Endothelial cell (in vitro differentiated cells): ENCODE measurements around the gene LGALS3. TPM values are rescaled to one million over a fixed set of nuclear protein-coding genes. Genes with fewer than 3 reads are reported as not detected.

Source experiments
- DNase-seq: peaks from one replicate; pipeline ENCODE4 v3.0.0; 2021; ENCODE audit warnings: low spot score
- H3K27ac Mint-ChIP-seq: one replicate; pipeline ENCODE4 v1.8.0; 2021; ENCODE audit warnings: mixed read lengths, inconsistent platforms; ENCODE audit not compliant: unreplicated experiment
- H3K27me3 Mint-ChIP-seq: one replicate; pipeline ENCODE4 v1.8.0; 2021; ENCODE audit warnings: mild to moderate bottlenecking, moderate library complexity, mixed read lengths, inconsistent platforms; ENCODE audit not compliant: unreplicated experiment
- H3K36me3 Mint-ChIP-seq: one replicate; pipeline ENCODE4 v1.8.0; 2021; ENCODE audit warnings: mild to moderate bottlenecking, low read depth, mixed read lengths, inconsistent platforms; ENCODE audit not compliant: unreplicated experiment
- H3K4me1 Mint-ChIP-seq: one replicate; pipeline ENCODE4 v1.8.0; 2021; ENCODE audit warnings: mild to moderate bottlenecking, mixed read lengths, inconsistent platforms; ENCODE audit not compliant: unreplicated experiment
- H3K4me3 Mint-ChIP-seq: one replicate; pipeline ENCODE4 v1.8.0; 2021; ENCODE audit warnings: mild to moderate bottlenecking, mixed read lengths, inconsistent platforms; ENCODE audit not compliant: unreplicated experiment
- H3K9me3 Mint-ChIP-seq: one replicate; pipeline ENCODE4 v1.8.0; 2021; ENCODE audit warnings: mixed read lengths, inconsistent platforms; ENCODE audit not compliant: unreplicated experiment
- CTCF ChIP-seq: fragments of 200-600 bp; sonication (generic); IDR thresholded peaks from one replicate; pipeline ENCODE4 v1.5.0; 2021; ENCODE audit warnings: antibody characterized with exemption; ENCODE audit not compliant: unreplicated experiment
- total RNA-seq: library from RNA; stranded (reverse); fragmentation: NEBNext Ultra II Directional; extraction: Animal tissue kit (Norgen Biotek cat#: 25700); gene quantifications from one replicate; pipeline ENCODE4 v1.2.1, GENCODE V29; 2021; ENCODE audit not compliant: unreplicated experiment

Gene LGALS3
- total RNA-seq, 1 donor from 2014 or later = 4.1 TPM

- H3K27me3 Mint-ChIP-seq = peaks cover 2% of the 10 kb centered on the region
- no peaks in the 10 kb centered on the region for H3K9me3 Mint-ChIP-seq
- H3K4me1 Mint-ChIP-seq = no peaks in the 10 kb centered on the region
- H3K4me3 Mint-ChIP-seq = no peak overlapping the region
- no peak overlapping the region for H3K27ac Mint-ChIP-seq
- DNase-seq = no peak
- H3K36me3 Mint-ChIP-seq = no peaks in the 10 kb centered on the region
- no peak for TF ChIP-seq CTCF
These were observed 28.0 kb downstream of the LGALS3 start for GRCh38 chr14:55157080-55157479.

GRCh38 chr14:55158412-55158811 is 29.4 kb downstream of the LGALS3 start:
- Mint-ChIP-seq H3K27ac (no peak overlapping the region), H3K9me3 (no peaks in the 10 kb centered on the region), H3K4me3 (no peak overlapping the region), H3K36me3 (no peaks in the 10 kb centered on the region), H3K4me1 (no peaks in the 10 kb centered on the region), H3K27me3 (peaks cover 2% of the 10 kb centered on the region)
- DNase-seq = no peak
- no peak for TF ChIP-seq CTCF

GRCh38 chr14:55160989-55161388 is 31.9 kb downstream of the LGALS3 start:
- H3K27me3 Mint-ChIP-seq = peaks cover 2% of the 10 kb centered on the region
- no peaks in the 10 kb centered on the region for H3K4me1 Mint-ChIP-seq
- no peak overlapping the region for H3K4me3 Mint-ChIP-seq
- no peak overlapping the region for H3K27ac Mint-ChIP-seq
- DNase-seq = no peak
- no peaks in the 10 kb centered on the region for H3K36me3 Mint-ChIP-seq
- no peak for TF ChIP-seq CTCF
- no peaks in the 10 kb centered on the region for H3K9me3 Mint-ChIP-seq

GRCh38 chr14:55170526-55170925 is 41.5 kb downstream of the LGALS3 start:
- Mint-ChIP-seq H3K9me3 (no peaks in the 10 kb centered on the region), H3K36me3 (no peaks in the 10 kb centered on the region), H3K27me3 (no peaks in the 10 kb centered on the region), H3K4me3 (no peak overlapping the region), H3K27ac (no peak overlapping the region), H3K4me1 (no peaks in the 10 kb centered on the region)
- no peak for TF ChIP-seq CTCF
- no peak for DNase-seq

GRCh38 chr14:55180006-55180405 is 51.0 kb downstream of the LGALS3 start:
- no peak for TF ChIP-seq CTCF
- DNase-seq = no peak
- Mint-ChIP-seq H3K27ac (no peak overlapping the region), H3K9me3 (no peaks in the 10 kb centered on the region), H3K27me3 (no peaks in the 10 kb centered on the region), H3K4me3 (no peak overlapping the region), H3K36me3 (no peaks in the 10 kb centered on the region), H3K4me1 (peaks cover 9% of the 10 kb centered on the region)
